Nephron progenitor cell (in vitro differentiated cells): Measurements from ENCODE around the gene DOC2A.

Experiments
- DNase-seq: peaks from one replicate; pipeline ENCODE4 v3.0.0; 2021
- H3K27ac Mint-ChIP-seq: 2 replicates; pipeline ENCODE4 v1.8.0; 2021; ENCODE audit warnings: mild to moderate bottlenecking, moderate library complexity, mixed read lengths
- H3K27me3 Mint-ChIP-seq: 2 replicates; pipeline ENCODE4 v1.8.0; 2021; ENCODE audit warnings: mild to moderate bottlenecking, low read depth, mixed read lengths; ENCODE audit not compliant: poor library complexity
- H3K36me3 Mint-ChIP-seq: 2 replicates; pipeline ENCODE4 v1.8.0; 2021; ENCODE audit warnings: low read depth, mixed read lengths
- H3K4me1 Mint-ChIP-seq: 2 replicates; pipeline ENCODE4 v1.8.0; 2021; ENCODE audit warnings: mixed read lengths
- H3K4me3 Mint-ChIP-seq: 2 replicates; pipeline ENCODE4 v1.8.0; 2021; ENCODE audit warnings: mild to moderate bottlenecking, moderate library complexity, mixed read lengths
- H3K9me3 Mint-ChIP-seq: 2 replicates; pipeline ENCODE4 v1.8.0; 2021; ENCODE audit warnings: mild to moderate bottlenecking, moderate library complexity, mixed read lengths
- TF ChIP-seq, protein P1 (sequence below): fragments of 200-600 bp; sonication (generic); IDR thresholded peaks from 2 replicates; pipeline ENCODE4 v1.5.0; 2021; ENCODE audit warnings: antibody characterized with exemption

DOC2A gene

GRCh38 chr16:29982560-29983419 is 28.0 kb downstream of the DOC2A start:
- Mint-ChIP-seq H3K4me3 (no peak overlapping the region), H3K36me3 (peaks cover 67% of the 10 kb centered on the region), H3K27ac (no peak overlapping the region), H3K9me3 (no peaks in the 10 kb centered on the region), H3K27me3 (no peaks in the 10 kb centered on the region), H3K4me1 (peaks cover 8% of the 10 kb centered on the region)
- TF ChIP-seq, protein P1, sequence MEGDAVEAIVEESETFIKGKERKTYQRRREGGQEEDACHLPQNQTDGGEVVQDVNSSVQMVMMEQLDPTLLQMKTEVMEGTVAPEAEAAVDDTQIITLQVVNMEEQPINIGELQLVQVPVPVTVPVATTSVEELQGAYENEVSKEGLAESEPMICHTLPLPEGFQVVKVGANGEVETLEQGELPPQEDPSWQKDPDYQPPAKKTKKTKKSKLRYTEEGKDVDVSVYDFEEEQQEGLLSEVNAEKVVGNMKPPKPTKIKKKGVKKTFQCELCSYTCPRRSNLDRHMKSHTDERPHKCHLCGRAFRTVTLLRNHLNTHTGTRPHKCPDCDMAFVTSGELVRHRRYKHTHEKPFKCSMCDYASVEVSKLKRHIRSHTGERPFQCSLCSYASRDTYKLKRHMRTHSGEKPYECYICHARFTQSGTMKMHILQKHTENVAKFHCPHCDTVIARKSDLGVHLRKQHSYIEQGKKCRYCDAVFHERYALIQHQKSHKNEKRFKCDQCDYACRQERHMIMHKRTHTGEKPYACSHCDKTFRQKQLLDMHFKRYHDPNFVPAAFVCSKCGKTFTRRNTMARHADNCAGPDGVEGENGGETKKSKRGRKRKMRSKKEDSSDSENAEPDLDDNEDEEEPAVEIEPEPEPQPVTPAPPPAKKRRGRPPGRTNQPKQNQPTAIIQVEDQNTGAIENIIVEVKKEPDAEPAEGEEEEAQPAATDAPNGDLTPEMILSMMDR, result no peak
- no peak for DNase-seq

- Mint-ChIP-seq H3K4me1 (peaks cover 35% of the 10 kb centered on the region), H3K27ac (no peak overlapping the region), H3K27me3 (no peaks in the 10 kb centered on the region), H3K4me3 (no peak overlapping the region), H3K36me3 (peaks cover 42% of the 10 kb centered on the region), H3K9me3 (no peaks in the 10 kb centered on the region)
- TF ChIP-seq, protein P1, result no peak
- no peak for DNase-seq
Measured at GRCh38 chr16:29978564-29979270, 32.1 kb downstream of the DOC2A start.

DNA sequence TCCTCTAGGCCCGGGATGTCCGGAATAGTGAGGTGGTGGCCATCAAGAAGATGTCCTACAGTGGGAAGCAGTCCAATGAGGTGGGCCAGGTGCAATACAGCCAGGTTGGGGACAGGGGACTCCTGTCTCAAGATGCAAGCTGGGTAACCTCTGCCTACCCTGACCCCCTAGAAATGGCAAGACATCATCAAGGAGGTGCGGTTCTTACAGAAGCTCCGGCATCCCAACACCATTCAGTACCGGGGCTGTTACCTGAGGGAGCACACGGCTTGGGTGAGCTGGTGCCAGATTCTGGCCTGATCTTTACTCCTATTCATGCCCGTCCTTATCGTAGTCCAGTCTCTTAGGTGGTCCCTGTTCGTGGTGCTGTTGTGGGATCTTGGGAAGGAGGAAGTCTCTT is 32.7 kb downstream of the DOC2A start:
- Mint-ChIP-seq H3K4me1 (peaks cover 35% of the 10 kb centered on the region), H3K27ac (no peak overlapping the region), H3K4me3 (no peak overlapping the region), H3K36me3 (peaks cover 40% of the 10 kb centered on the region), H3K9me3 (peaks cover 4% of the 10 kb centered on the region), H3K27me3 (no peaks in the 10 kb centered on the region)
- no peak for DNase-seq
- TF ChIP-seq, protein P1, result no peak

- peaks cover 12% of the 10 kb centered on the region for H3K9me3 Mint-ChIP-seq
- peaks cover 45% of the 10 kb centered on the region for H3K36me3 Mint-ChIP-seq
- TF ChIP-seq, protein P1, result no peak
- H3K27me3 Mint-ChIP-seq, result peaks cover 6% of the 10 kb centered on the region
- peaks cover 35% of the 10 kb centered on the region for H3K4me1 Mint-ChIP-seq
- H3K4me3 Mint-ChIP-seq, result peak overlapping the region; percentile 97
- no peak overlapping the region for H3K27ac Mint-ChIP-seq
- DNase-seq, result no peak
Measured at GRCh38 chr16:29977063-29977825, 33.6 kb downstream of the DOC2A start.

DNA sequence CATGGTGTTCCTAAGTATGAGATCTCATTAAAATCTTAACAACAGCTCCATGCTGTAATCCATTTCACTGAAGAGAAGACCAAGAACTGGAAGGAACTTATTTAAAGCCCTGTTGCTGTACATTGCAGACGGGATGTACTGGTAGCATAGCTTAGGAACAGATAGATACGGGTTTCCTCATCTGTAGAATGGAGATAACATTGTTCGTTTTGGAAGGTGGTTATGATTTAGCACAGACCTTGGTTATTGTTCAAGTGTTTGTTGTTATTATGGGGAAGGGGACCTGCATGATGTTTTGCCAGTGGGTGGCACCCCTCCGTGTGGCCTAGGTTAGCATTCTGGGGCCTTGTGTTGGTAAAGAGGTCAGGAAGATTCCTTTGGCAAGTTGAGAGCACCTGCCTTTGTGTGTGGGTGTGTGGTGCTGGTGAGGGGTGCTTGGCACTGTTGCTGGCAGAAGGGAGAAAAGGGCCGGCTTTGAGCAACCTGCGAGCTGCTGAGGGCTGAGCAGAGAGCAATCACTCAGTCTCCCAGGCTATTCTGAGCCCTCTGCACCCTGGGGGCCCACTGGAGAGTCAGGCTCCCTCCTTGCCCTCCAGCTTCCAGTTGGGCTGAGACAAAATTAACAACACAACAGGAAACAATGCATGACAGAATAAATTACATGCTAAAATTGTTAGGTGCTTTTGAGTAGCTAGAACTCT is 34.9 kb downstream of the DOC2A start:
- peaks cover 8% of the 10 kb centered on the region for H3K27me3 Mint-ChIP-seq
- no peak for DNase-seq
- peaks cover 49% of the 10 kb centered on the region for H3K36me3 Mint-ChIP-seq
- H3K27ac Mint-ChIP-seq, result peak overlapping the region; percentile 78
- peaks cover 17% of the 10 kb centered on the region for H3K9me3 Mint-ChIP-seq
- peak overlapping the region; percentile 97 for H3K4me3 Mint-ChIP-seq
- TF ChIP-seq, protein P1, result no peak
- peaks cover 35% of the 10 kb centered on the region for H3K4me1 Mint-ChIP-seq
